A549 (cell line): ENCODE data around the gene ZNF431. TPM values are rescaled to one million over a fixed set of nuclear protein-coding genes. Genes with fewer than 3 reads are reported as not detected.
A peak's percentile ranks its signal among the peaks of the same experiment; 100 is the strongest.
"Not testable (repeated sequence)": the region's sequence is repeated elsewhere in the genome, so short reads cannot be mapped to it uniquely, and the experiment has no call there.

Experiments
- ATAC-seq, 2 experiments: fragments of 200-7000 bp in 1 of 2; fragments of >200 bp in 1 of 2; cut with Nextera tagmentation in 1 of 2; cut with Tn5 transposase in 1 of 2; 3 replicates each; pipeline versions ENCODE4 v1.8.0 to v1.9.1; 2018 to 2020; ENCODE audit warnings: mild to moderate bottlenecking in 1 of 2, moderate library complexity in 1 of 2
- CTCF ChIA-PET: fragments of 300-600 bp; sonication (Branson Sonifier 250); formaldehyde crosslinking; extraction: SDS; loops from one replicate; lab custom pipeline; 2021; ENCODE audit warnings: antibody characterized with exemption, inconsistent platforms; lab: Yijun Ruan, JAX
- POLR2A ChIA-PET: fragments of 350-600 bp; formaldehyde crosslinking; extraction: SDS; loops from one replicate; lab custom pipeline; 2021; ENCODE audit warnings: antibody characterized with exemption, inconsistent platforms; lab: Yijun Ruan, JAX
- DNase-seq, 2 experiments: peaks; one replicate each; pipeline versions ENCODE4 v3.0.0 to v3.0.0-alpha.2; 2011 to 2016; ENCODE audit warnings: low read depth in 1 of 2, low spot score in 1 of 2
- FAIRE-seq: peaks from 2 replicates; lab custom pipeline; 2011; peaks lifted over from hg19 to GRCh38; lab: Jason Lieb, UNC
- H3K27ac ChIP-seq, 2 experiments: fragments of >200 bp; sonication (Bioruptor Twin); formaldehyde crosslinking; 3 replicates each; pipeline ENCODE4 v1.5.1; 2016 to 2017
- H3K4me1 ChIP-seq: fragments of >200 bp; sonication (Bioruptor Twin); formaldehyde crosslinking; 3 replicates; pipeline ENCODE4 v1.6.1; 2016
- H3K4me2 ChIP-seq: fragments of >200 bp; sonication (Bioruptor Twin); formaldehyde crosslinking; 3 replicates; pipeline ENCODE4 v1.6.1; 2016
- H3K4me3 ChIP-seq: fragments of >200 bp; sonication (Bioruptor Twin); formaldehyde crosslinking; 3 replicates; pipeline ENCODE4 v1.5.1; 2016
- H3K9me3 ChIP-seq: fragments of >200 bp; sonication (Bioruptor Twin); formaldehyde crosslinking; 3 replicates; pipeline ENCODE4 v1.6.1; 2016
- BHLHE40 ChIP-seq: IDR thresholded peaks from 2 replicates; pipeline ENCODE4 v1.6.1; 2012; ENCODE audit warnings: low read depth, low read length, inconsistent platforms
- CBX2 ChIP-seq: fragments of 200-600 bp; sonication (generic); IDR thresholded peaks from 2 replicates; pipeline ENCODE4 v1.6.1; 2016; ENCODE audit warnings: low read depth, mild to moderate bottlenecking, borderline replicate concordance
- CBX8 ChIP-seq: fragments of 200-600 bp; sonication (generic); IDR thresholded peaks from 2 replicates; pipeline ENCODE4 v1.6.1; 2016
- CEBPB ChIP-seq, 2 experiments: fragments of >200 bp in 1 of 2; sonication (Bioruptor Twin) in 1 of 2; formaldehyde crosslinking in 1 of 2; IDR thresholded peaks; 2 replicates each; pipeline ENCODE4 v1.6.1; 2012 to 2016
- CHD2 ChIP-seq: fragments of 150-350 bp; IDR thresholded peaks from 2 replicates; pipeline ENCODE4 v1.6.1; 2014; ENCODE audit warnings: low read length; ENCODE audit not compliant: partially characterized antibody
- CHD4 ChIP-seq: fragments of 200-600 bp; sonication (generic); IDR thresholded peaks from 2 replicates; pipeline ENCODE4 v1.6.1; 2016; ENCODE audit warnings: antibody characterized with exemption, mild to moderate bottlenecking, borderline replicate concordance
- EHF ChIP-seq: fragments of 250-450 bp; sonication (Bioruptor Pico); IDR thresholded peaks from 2 replicates; pipeline ENCODE4 v1.5.0; 2020; ENCODE audit warnings: mild to moderate bottlenecking
- EHMT2 ChIP-seq: fragments of 200-600 bp; sonication (generic); IDR thresholded peaks from 2 replicates; pipeline ENCODE4 v1.6.1; 2016; ENCODE audit warnings: antibody characterized with exemption, low read depth, mild to moderate bottlenecking, moderate library complexity
- HDAC2 ChIP-seq: fragments of 200-600 bp; sonication (generic); IDR thresholded peaks from 2 replicates; pipeline ENCODE4 v1.6.1; 2016
- HOXB13 ChIP-seq: fragments of 250-450 bp; sonication (Bioruptor Pico); IDR thresholded peaks from 2 replicates; pipeline ENCODE4 v1.5.0; 2020; ENCODE audit warnings: low read depth, mild to moderate bottlenecking, moderate library complexity
- JUN ChIP-seq, 2 experiments: fragments of >200 bp; sonication (Bioruptor Twin); formaldehyde crosslinking; IDR thresholded peaks; 2 replicates in 1 of 2; 3 replicates in 1 of 2; pipeline ENCODE4 v1.6.1; 2016 to 2017
- KDM5A ChIP-seq: fragments of 200-600 bp; sonication (generic); IDR thresholded peaks from 2 replicates; pipeline ENCODE4 v1.6.1; 2016; ENCODE audit warnings: antibody characterized with exemption, mild to moderate bottlenecking
- MAFK ChIP-seq: fragments of 450-650 bp; IDR thresholded peaks from 2 replicates; pipeline ENCODE4 v1.6.1; 2014; ENCODE audit not compliant: partially characterized antibody
- MAZ ChIP-seq: fragments of 150-350 bp; IDR thresholded peaks from 2 replicates; pipeline ENCODE4 v1.6.1; 2014; ENCODE audit warnings: antibody characterized with exemption, low read depth, low read length, borderline replicate concordance
- NR3C1 ChIP-seq: fragments of >200 bp; sonication (Bioruptor Twin); formaldehyde crosslinking; IDR thresholded peaks from 3 replicates; pipeline ENCODE4 v1.6.1; 2017
- PHF8 ChIP-seq: fragments of 200-600 bp; sonication (generic); IDR thresholded peaks from 2 replicates; pipeline ENCODE4 v1.6.1; 2016; ENCODE audit warnings: low read depth, mild to moderate bottlenecking, antibody characterized with exemption, moderate library complexity, borderline replicate concordance
- POLR2A ChIP-seq: IDR thresholded peaks from 2 replicates; pipeline ENCODE4 v1.6.1; 2012; ENCODE audit warnings: mild to moderate bottlenecking, low read length
- POLR2AphosphoS2 ChIP-seq: conservative IDR thresholded peaks from 2 replicates; pipeline ENCODE4 v1.6.1; 2012; ENCODE audit warnings: low read length, improper control_type of control experiment, inconsistent platforms
- RARB ChIP-seq: fragments of 250-450 bp; sonication (Bioruptor Pico); IDR thresholded peaks from 2 replicates; pipeline ENCODE4 v1.8.0; 2021; ENCODE audit warnings: mild to moderate bottlenecking, moderate library complexity
- TFCP2L1 ChIP-seq: fragments of 250-450 bp; sonication (Bioruptor Pico); IDR thresholded peaks from 2 replicates; pipeline ENCODE4 v1.5.0; 2021; ENCODE audit warnings: mild to moderate bottlenecking
- ZC3H11A ChIP-seq: fragments of 450-650 bp; IDR thresholded peaks from 2 replicates; pipeline ENCODE4 v1.6.1; 2014; ENCODE audit warnings: antibody characterized with exemption, mild to moderate bottlenecking
- ZSCAN20 ChIP-seq: fragments of 250-450 bp; sonication (Bioruptor Pico); IDR thresholded peaks from 2 replicates; pipeline ENCODE4 v1.8.0; 2022; ENCODE audit warnings: mild to moderate bottlenecking, moderate library complexity
- WGBS: methylation state at CpG from one replicate; pipeline ENCODE4 v1.1.6; 2017; ENCODE audit errors: missing lambda C conversion rate; 5-methylcytosine and 5-hydroxymethylcytosine counted together
- polyA plus RNA-seq, 4 experiments: library from polyadenylated mRNA; depleted of rRNA in 3 of 4; stranded (reverse); fragments of >200 nt; fragmentation: RNase III in 1 of 4; extraction: RNeasy Plus Mini Kit Qiagen cat#74134 plus additional on column Dnase treatment in 1 of 4; gene quantifications; 2 replicates in 3 of 4; 3 replicates in 1 of 4; pipeline ENCODE4 v1.2.3, GENCODE V29; 2011 to 2017
- TF ChIP-seq, protein P1 (sequence below): fragments of 450-650 bp; IDR thresholded peaks from 2 replicates; pipeline ENCODE4 v1.6.1; 2014; ENCODE audit warnings: antibody characterized with exemption
- TF ChIP-seq, protein P2 (sequence below): fragments of 150-350 bp; IDR thresholded peaks from 2 replicates; pipeline ENCODE4 v1.6.1; 2014; ENCODE audit warnings: low read depth, mild to moderate bottlenecking, low read length
- TF ChIP-seq, protein P3 (sequence below): fragments of >200 bp; sonication (Bioruptor Twin); formaldehyde crosslinking; IDR thresholded peaks from 3 replicates; pipeline ENCODE4 v1.6.1; 2016
- TF ChIP-seq, protein P4 (sequence below): fragments of >200 bp; sonication (Bioruptor Twin); formaldehyde crosslinking; IDR thresholded peaks from 3 replicates; pipeline ENCODE4 v1.5.1; 2016

ZNF431 gene
- polyA plus RNA-seq, 2 of the 4 experiments (the other 2 are of a cell fraction), result 4.0 to 4.6 TPM

DNA sequence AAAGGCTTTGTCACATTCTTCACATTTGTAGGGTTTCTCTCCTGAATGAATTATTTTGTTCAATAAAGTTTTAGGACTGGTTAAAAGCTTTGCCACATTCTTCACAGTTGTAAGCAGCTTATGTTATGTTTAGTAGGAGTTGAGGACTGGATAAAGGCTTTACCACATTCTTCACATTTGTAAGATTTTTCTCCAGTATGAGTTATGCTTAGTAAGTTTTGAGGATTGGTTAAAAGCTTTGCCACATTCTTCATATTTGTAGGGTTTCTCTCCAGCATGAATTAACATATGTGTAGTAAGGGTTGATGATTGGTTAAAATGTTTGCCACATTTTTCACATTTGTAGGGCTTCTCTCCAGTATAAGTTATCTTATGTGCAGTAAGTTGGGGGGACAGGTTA, 79.9 kb downstream of the ZNF431 start:
- POLR2A ChIA-PET, result no interaction called here
- H3K9me3 ChIP-seq, result no peaks in the 10 kb centered on the region
- TF ChIP-seq NR3C1 (no peak), PHF8 (no peak), CBX8 (no peak), BHLHE40 (no peak)
- TF ChIP-seq, protein P1, sequence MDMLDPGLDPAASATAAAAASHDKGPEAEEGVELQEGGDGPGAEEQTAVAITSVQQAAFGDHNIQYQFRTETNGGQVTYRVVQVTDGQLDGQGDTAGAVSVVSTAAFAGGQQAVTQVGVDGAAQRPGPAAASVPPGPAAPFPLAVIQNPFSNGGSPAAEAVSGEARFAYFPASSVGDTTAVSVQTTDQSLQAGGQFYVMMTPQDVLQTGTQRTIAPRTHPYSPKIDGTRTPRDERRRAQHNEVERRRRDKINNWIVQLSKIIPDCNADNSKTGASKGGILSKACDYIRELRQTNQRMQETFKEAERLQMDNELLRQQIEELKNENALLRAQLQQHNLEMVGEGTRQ, result no peak
- H3K27ac ChIP-seq, result no peak overlapping the region
- no peak overlapping the region for H3K4me2 ChIP-seq
- FAIRE-seq (no peak), DNase-seq (no peak), ATAC-seq (no peak)
- no peaks in the 10 kb centered on the region for H3K4me1 ChIP-seq
- H3K4me3 ChIP-seq, result no peak overlapping the region
- CTCF ChIA-PET, result no interaction called here

DNA sequence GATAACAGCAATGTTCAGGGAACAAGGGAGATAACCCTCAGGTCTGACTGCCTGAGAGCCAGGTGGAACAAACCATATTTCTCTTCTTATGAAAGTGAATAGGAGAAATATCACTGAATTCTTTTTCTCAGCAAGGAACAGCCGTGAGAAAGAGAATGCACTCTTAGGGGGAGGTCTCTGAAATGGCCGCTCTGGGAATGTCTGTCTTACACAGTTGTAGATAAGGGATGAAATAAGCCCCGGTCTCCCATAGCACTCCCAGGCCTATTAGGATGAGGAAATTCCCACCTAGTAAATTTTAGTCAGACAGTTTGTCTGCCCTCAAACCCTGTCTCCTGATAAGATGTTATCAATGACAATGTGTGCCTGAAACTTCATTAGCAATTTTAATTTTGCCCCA, 88.1 kb downstream of the ZNF431 start:
- H3K4me3 ChIP-seq, H3K4me1 ChIP-seq, H3K4me2 ChIP-seq, FAIRE-seq, CTCF ChIA-PET, H3K9me3 ChIP-seq, H3K27ac ChIP-seq, POLR2A ChIA-PET, DNase-seq, ATAC-seq: not testable (repeated sequence)
- WGBS, result 2% methylated on average over 3 of the region's 3 CpGs

DNA sequence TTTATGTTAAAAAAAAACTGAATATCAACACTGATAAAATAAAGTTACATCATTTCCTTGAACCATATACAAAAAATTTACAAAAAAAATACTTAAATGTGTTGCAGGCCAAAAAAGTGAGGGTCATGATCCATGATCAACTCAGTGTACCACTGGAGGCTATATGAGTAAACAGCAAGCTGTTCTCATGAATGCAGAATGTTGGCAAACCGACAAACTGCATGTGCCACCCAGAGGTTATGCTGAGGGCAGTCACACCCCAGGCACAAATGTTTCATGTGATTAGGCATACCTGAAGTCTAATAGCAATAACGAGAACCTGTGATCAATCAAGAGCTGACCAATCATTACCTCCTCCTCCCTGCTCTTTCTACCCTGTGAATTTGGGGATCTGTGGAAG, 91.9 kb downstream of the ZNF431 start:
- TF ChIP-seq POLR2A (no peak), POLR2AphosphoS2 (no peak), HDAC2 (no peak), CHD4 (no peak), CEBPB (IDR thresholded peaks at IDR 0.05) (no peak), ZC3H11A (no peak), EHMT2 (no peak), EHF (no peak)
- TF ChIP-seq, protein P2, sequence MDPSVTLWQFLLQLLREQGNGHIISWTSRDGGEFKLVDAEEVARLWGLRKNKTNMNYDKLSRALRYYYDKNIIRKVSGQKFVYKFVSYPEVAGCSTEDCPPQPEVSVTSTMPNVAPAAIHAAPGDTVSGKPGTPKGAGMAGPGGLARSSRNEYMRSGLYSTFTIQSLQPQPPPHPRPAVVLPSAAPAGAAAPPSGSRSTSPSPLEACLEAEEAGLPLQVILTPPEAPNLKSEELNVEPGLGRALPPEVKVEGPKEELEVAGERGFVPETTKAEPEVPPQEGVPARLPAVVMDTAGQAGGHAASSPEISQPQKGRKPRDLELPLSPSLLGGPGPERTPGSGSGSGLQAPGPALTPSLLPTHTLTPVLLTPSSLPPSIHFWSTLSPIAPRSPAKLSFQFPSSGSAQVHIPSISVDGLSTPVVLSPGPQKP, result no peak
- no peak overlapping the region for H3K4me2 ChIP-seq
- FAIRE-seq, result no peak
- WGBS, result 0% methylated on average over 2 of the region's 2 CpGs
- no peaks in the 10 kb centered on the region for H3K4me1 ChIP-seq
- no peak overlapping the region for H3K4me3 ChIP-seq
- no peaks in the 10 kb centered on the region for H3K9me3 ChIP-seq
- ChIA-PET CTCF (no interaction called here), POLR2A (no interaction called here)
- DNase-seq, result no peak
- H3K27ac ChIP-seq, result no peak overlapping the region
- ATAC-seq, result no peak

DNA sequence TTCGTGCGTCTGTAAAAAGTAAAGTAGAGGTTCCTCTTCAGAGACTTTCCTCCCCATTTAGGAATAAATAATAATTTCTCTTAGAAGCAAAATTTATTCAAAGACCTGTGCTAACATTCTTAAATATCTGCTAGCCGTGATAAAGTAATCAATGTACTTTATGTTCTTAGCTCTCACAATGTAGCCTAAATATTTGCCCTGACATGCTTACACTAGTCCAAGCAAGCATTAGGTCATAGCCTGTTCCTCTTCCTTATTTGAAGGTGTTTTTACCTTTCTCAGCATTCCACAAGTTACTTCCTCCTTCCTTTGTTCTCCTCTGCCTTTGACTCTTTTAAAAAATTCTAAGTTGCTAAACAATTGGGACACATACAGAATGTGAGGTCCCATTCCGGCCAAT, 94.9 kb downstream of the ZNF431 start:
- POLR2A ChIA-PET, DNase-seq, H3K4me3 ChIP-seq, ATAC-seq, FAIRE-seq, H3K9me3 ChIP-seq, CTCF ChIA-PET, H3K4me1 ChIP-seq, H3K4me2 ChIP-seq, H3K27ac ChIP-seq: not testable (repeated sequence)
- WGBS, result 38% methylated on average over 4 of the region's 4 CpGs

DNA sequence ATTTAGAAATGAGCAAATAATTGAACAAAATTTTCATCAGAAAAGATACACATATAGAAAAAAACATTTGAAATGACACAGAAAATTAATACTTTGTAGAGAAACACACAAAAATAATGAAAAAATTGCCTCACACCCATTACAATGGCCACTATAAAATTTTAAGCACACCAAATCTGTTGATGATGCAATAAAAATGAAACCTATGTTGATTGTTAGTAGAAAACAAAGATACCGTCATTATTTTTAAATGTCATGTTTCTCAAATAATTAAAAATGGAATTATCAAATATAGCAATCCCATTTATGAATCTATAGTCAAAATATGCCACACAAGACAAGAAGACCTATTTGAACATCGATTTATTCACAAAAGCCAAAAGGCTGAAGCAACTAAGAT, 96.8 kb downstream of the ZNF431 start:
- DNase-seq (no peak), ATAC-seq (no peak), FAIRE-seq (no peak)
- ChIA-PET CTCF (no interaction called here), POLR2A (no interaction called here)
- WGBS, result 47% methylated on average over 2 of the region's 2 CpGs
- H3K4me1 ChIP-seq, result no peaks in the 10 kb centered on the region
- no peak overlapping the region for H3K4me3 ChIP-seq
- H3K4me2 ChIP-seq, result peak overlapping the region; percentile 31
- H3K9me3 ChIP-seq, result no peaks in the 10 kb centered on the region
- H3K27ac ChIP-seq, result no peak overlapping the region
- no peak for TF ChIP-seq KDM5A
- TF ChIP-seq CBX2, result no peak
- TF ChIP-seq CHD2, result no peak
- TF ChIP-seq, protein P3, sequence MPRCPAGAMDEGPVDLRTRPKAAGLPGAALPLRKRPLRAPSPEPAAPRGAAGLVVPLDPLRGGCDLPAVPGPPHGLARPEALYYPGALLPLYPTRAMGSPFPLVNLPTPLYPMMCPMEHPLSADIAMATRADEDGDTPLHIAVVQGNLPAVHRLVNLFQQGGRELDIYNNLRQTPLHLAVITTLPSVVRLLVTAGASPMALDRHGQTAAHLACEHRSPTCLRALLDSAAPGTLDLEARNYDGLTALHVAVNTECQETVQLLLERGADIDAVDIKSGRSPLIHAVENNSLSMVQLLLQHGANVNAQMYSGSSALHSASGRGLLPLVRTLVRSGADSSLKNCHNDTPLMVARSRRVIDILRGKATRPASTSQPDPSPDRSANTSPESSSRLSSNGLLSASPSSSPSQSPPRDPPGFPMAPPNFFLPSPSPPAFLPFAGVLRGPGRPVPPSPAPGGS, result no peak
- no peak for TF ChIP-seq TFCP2L1 (CRISPR knock-in tag)
- TF ChIP-seq MAZ, result no peak
- TF ChIP-seq CHD4, result no peak
- TF ChIP-seq ZSCAN20 (CRISPR knock-in tag), result no peak
- no peak for TF ChIP-seq HOXB13 (CRISPR knock-in tag)
- TF ChIP-seq JUN (IDR thresholded peaks at IDR 0.05), result no peak
- TF ChIP-seq RARB (CRISPR knock-in tag), result no peak
- TF ChIP-seq EHF, result no peak
- TF ChIP-seq MAFK, result no peak
- TF ChIP-seq BHLHE40, result no peak
- TF ChIP-seq, protein P4, sequence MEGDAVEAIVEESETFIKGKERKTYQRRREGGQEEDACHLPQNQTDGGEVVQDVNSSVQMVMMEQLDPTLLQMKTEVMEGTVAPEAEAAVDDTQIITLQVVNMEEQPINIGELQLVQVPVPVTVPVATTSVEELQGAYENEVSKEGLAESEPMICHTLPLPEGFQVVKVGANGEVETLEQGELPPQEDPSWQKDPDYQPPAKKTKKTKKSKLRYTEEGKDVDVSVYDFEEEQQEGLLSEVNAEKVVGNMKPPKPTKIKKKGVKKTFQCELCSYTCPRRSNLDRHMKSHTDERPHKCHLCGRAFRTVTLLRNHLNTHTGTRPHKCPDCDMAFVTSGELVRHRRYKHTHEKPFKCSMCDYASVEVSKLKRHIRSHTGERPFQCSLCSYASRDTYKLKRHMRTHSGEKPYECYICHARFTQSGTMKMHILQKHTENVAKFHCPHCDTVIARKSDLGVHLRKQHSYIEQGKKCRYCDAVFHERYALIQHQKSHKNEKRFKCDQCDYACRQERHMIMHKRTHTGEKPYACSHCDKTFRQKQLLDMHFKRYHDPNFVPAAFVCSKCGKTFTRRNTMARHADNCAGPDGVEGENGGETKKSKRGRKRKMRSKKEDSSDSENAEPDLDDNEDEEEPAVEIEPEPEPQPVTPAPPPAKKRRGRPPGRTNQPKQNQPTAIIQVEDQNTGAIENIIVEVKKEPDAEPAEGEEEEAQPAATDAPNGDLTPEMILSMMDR, result no peak
- no peak for TF ChIP-seq HDAC2
